ENCODE data around the gene FLNB.
A peak's percentile ranks its signal among the peaks of the same experiment; 100 is the strongest.

FLNB gene

GRCh38 chr3:57971975-57972374 lies 36.2 kb upstream of the FLNB start:
- H3K9me3 Mint-ChIP-seq: no peaks in the 10 kb centered on the region
- ATAC-seq (replicated peaks) (no peak), DNase-seq (no peak)
- no peak overlapping the region for H3K4me3 Mint-ChIP-seq
- H3K27me3 Mint-ChIP-seq: peaks cover 4 to 5% of the 10 kb centered on the region in 2 donors
- no peaks in the 10 kb centered on the region for H3K36me3 Mint-ChIP-seq
- no peak overlapping the region for H3K27ac Mint-ChIP-seq
- peaks cover 4 to 14% of the 10 kb centered on the region in 2 donors for H3K4me1 Mint-ChIP-seq

- H3K4me3 Mint-ChIP-seq: no peak overlapping the region
- H3K27me3 Mint-ChIP-seq: peaks cover 4 to 5% of the 10 kb centered on the region in 2 donors
- H3K27ac Mint-ChIP-seq: no peak overlapping the region
- DNase-seq: no peak
- peak; percentile 36 to 48 for ATAC-seq (replicated peaks)
- H3K4me1 Mint-ChIP-seq: peaks cover 4 to 14% of the 10 kb centered on the region in 2 donors
- no peaks in the 10 kb centered on the region for H3K36me3 Mint-ChIP-seq
- H3K9me3 Mint-ChIP-seq: no peaks in the 10 kb centered on the region
Measured at GRCh38 chr3:57972531-57973111, 35.6 kb upstream of the FLNB start.

GRCh38 chr3:57973715-57974477 lies 34.3 kb upstream of the FLNB start:
- H3K4me1 Mint-ChIP-seq: peaks cover 4 to 20% of the 10 kb centered on the region in 2 donors
- peaks cover 4 to 5% of the 10 kb centered on the region in 2 donors for H3K27me3 Mint-ChIP-seq
- no peaks in the 10 kb centered on the region for H3K9me3 Mint-ChIP-seq
- no peak for ATAC-seq (replicated peaks)
- no peak overlapping the region for H3K4me3 Mint-ChIP-seq
- no peaks in the 10 kb centered on the region for H3K36me3 Mint-ChIP-seq
- no peak overlapping the region for H3K27ac Mint-ChIP-seq
- no peak for DNase-seq

- Mint-ChIP-seq H3K27ac (no peak overlapping the region), H3K36me3 (no peaks in the 10 kb centered on the region)
- ATAC-seq (replicated peaks): no peak
Measured at GRCh38 chr3:57974796-57975388, 33.3 kb upstream of the FLNB start.

GRCh38 chr3:57977818-57978235 lies 30.4 kb upstream of the FLNB start:
- Mint-ChIP-seq H3K27me3 (peaks cover 4 to 7% of the 10 kb centered on the region in 2 donors), H3K27ac (no peak overlapping the region), H3K4me1 (peaks cover 17 to 38% of the 10 kb centered on the region in 2 donors), H3K36me3 (peaks cover 0 to 1% of the 10 kb centered on the region in 2 donors), H3K9me3 (no peaks in the 10 kb centered on the region), H3K4me3 (no peak overlapping the region)
- ATAC-seq (replicated peaks): no peak
- no peak for DNase-seq

More at GRCh38 chr3:57974796-57975388, 33.3 kb upstream of the FLNB start:
- Mint-ChIP-seq H3K4me1 (peaks cover 4 to 22% of the 10 kb centered on the region in 2 donors), H3K9me3 (no peaks in the 10 kb centered on the region), H3K27me3 (peaks cover 4 to 5% of the 10 kb centered on the region in 2 donors), H3K4me3 (no peak overlapping the region)
- no peak for DNase-seq

GRCh38 chr3:57978316-57978715 lies 29.9 kb upstream of the FLNB start:
- Mint-ChIP-seq H3K4me1 (peaks cover 20 to 41% of the 10 kb centered on the region in 2 donors), H3K9me3 (no peaks in the 10 kb centered on the region), H3K27me3 (peaks cover 4 to 5% of the 10 kb centered on the region in 2 donors), H3K27ac (no peak overlapping the region), H3K36me3 (peaks cover 0 to 1% of the 10 kb centered on the region in 2 donors), H3K4me3 (no peak overlapping the region)
- DNase-seq: no peak
- ATAC-seq (replicated peaks): no peak

- Mint-ChIP-seq H3K4me3 (peak overlapping the region in 1 of 2 donors; percentile 44), H3K27me3 (peaks cover 4 to 5% of the 10 kb centered on the region in 2 donors), H3K9me3 (no peaks in the 10 kb centered on the region), H3K36me3 (peaks cover 0 to 1% of the 10 kb centered on the region in 2 donors), H3K27ac (no peak overlapping the region), H3K4me1 (peaks cover 28 to 53% of the 10 kb centered on the region in 2 donors)
- DNase-seq (no peak), ATAC-seq (replicated peaks) (peak in 1 of 2 donors; percentile 5)
Measured at GRCh38 chr3:57980416-57980815, 27.8 kb upstream of the FLNB start.

GRCh38 chr3:57981483-57982087 lies 26.6 kb upstream of the FLNB start:
- Mint-ChIP-seq H3K27ac (no peak overlapping the region), H3K4me1 (peaks cover 28 to 53% of the 10 kb centered on the region in 2 donors), H3K27me3 (peaks cover 4 to 10% of the 10 kb centered on the region in 2 donors), H3K36me3 (peaks cover 0 to 1% of the 10 kb centered on the region in 2 donors), H3K4me3 (peak overlapping the region in 1 of 2 donors; percentile 25), H3K9me3 (no peaks in the 10 kb centered on the region)
- no peak for DNase-seq
- peak; percentile 8 to 22 for ATAC-seq (replicated peaks)

GRCh38 chr3:57982561-57983243 lies 25.5 kb upstream of the FLNB start:
- no peaks in the 10 kb centered on the region for H3K9me3 Mint-ChIP-seq
- peaks cover 28 to 52% of the 10 kb centered on the region in 2 donors for H3K4me1 Mint-ChIP-seq
- peak overlapping the region; percentile 86 for H3K27ac Mint-ChIP-seq
- ATAC-seq (replicated peaks): peak in 1 of 2 donors; percentile 30
- H3K4me3 Mint-ChIP-seq: peak overlapping the region; percentile 58 to 62
- DNase-seq: no peak
- H3K36me3 Mint-ChIP-seq: peaks cover 0 to 1% of the 10 kb centered on the region in 2 donors
- H3K27me3 Mint-ChIP-seq: peaks cover 4 to 11% of the 10 kb centered on the region in 2 donors

GRCh38 chr3:57983734-57984518 lies 24.3 kb upstream of the FLNB start:
- peaks cover 28 to 47% of the 10 kb centered on the region in 2 donors for H3K4me1 Mint-ChIP-seq
- ATAC-seq (replicated peaks) (peak; percentile 97 to 98), DNase-seq (peak; percentile 77)
- H3K4me3 Mint-ChIP-seq: peak overlapping the region; percentile 34 to 48
- H3K36me3 Mint-ChIP-seq: peaks cover 0 to 1% of the 10 kb centered on the region in 2 donors
- H3K27ac Mint-ChIP-seq: peak overlapping the region; percentile 91
- no peaks in the 10 kb centered on the region for H3K9me3 Mint-ChIP-seq
- peaks cover 4 to 11% of the 10 kb centered on the region in 2 donors for H3K27me3 Mint-ChIP-seq

GRCh38 chr3:57985176-57985983 lies 22.8 kb upstream of the FLNB start:
- Mint-ChIP-seq H3K27me3 (peaks cover 3 to 9% of the 10 kb centered on the region in 2 donors), H3K4me1 (peaks cover 26 to 40% of the 10 kb centered on the region in 2 donors), H3K4me3 (no peak overlapping the region), H3K36me3 (peaks cover 0 to 1% of the 10 kb centered on the region in 2 donors), H3K27ac (peak overlapping the region; percentile 28), H3K9me3 (no peaks in the 10 kb centered on the region)
- DNase-seq (no peak), ATAC-seq (replicated peaks) (no peak)

GRCh38 chr3:57985984-57986246 lies 22.3 kb upstream of the FLNB start:
- Mint-ChIP-seq H3K36me3 (peaks cover 0 to 1% of the 10 kb centered on the region in 2 donors), H3K4me3 (no peak overlapping the region), H3K4me1 (peaks cover 24 to 35% of the 10 kb centered on the region in 2 donors), H3K9me3 (no peaks in the 10 kb centered on the region), H3K27ac (no peak overlapping the region), H3K27me3 (peaks cover 0 to 6% of the 10 kb centered on the region in 2 donors)
- DNase-seq (no peak), ATAC-seq (replicated peaks) (no peak)

- peaks cover 22 to 33% of the 10 kb centered on the region in 2 donors for H3K4me1 Mint-ChIP-seq
- peaks cover 0 to 1% of the 10 kb centered on the region in 2 donors for H3K36me3 Mint-ChIP-seq
- H3K27ac Mint-ChIP-seq: no peak overlapping the region
- H3K9me3 Mint-ChIP-seq: no peaks in the 10 kb centered on the region
- H3K27me3 Mint-ChIP-seq: peaks cover 0 to 6% of the 10 kb centered on the region in 2 donors
- DNase-seq: no peak
- no peak overlapping the region for H3K4me3 Mint-ChIP-seq
- no peak for ATAC-seq (replicated peaks)
Measured at GRCh38 chr3:57986261-57986660, 22.0 kb upstream of the FLNB start.
